ENCODE results near the gene ABHD12. TPM values are rescaled to one million over a fixed set of nuclear protein-coding genes. Genes with fewer than 3 reads are reported as not detected.
"Not testable (repeated sequence)": the region's sequence is repeated elsewhere in the genome, so short reads cannot be mapped to it uniquely, and the experiment has no call there.

ABHD12 gene
- total RNA-seq, 2 donors from 2014 or later, result 11.2 to 23.0 TPM

- no peak overlapping the region for H3K27ac Mint-ChIP-seq
- no peaks in the 10 kb centered on the region for H3K27me3 Mint-ChIP-seq
Observed at GRCh38 chr20:25273541-25274358, 116.9 kb downstream of the ABHD12 start.

GRCh38 chr20:25273046-25273445, 117.6 kb downstream of the ABHD12 start:
- Mint-ChIP-seq H3K36me3 (ENCODE audit: low read depth) (peaks cover 60% of the 10 kb centered on the region), H3K4me3 (no peak overlapping the region), H3K27ac (no peak overlapping the region), H3K27me3 (no peaks in the 10 kb centered on the region), H3K4me1 (no peaks in the 10 kb centered on the region), H3K9me3 (no peaks in the 10 kb centered on the region)
- no peak for ATAC-seq (replicated peaks)

More at GRCh38 chr20:25273541-25274358, 116.9 kb downstream of the ABHD12 start:
- H3K9me3 Mint-ChIP-seq, result no peaks in the 10 kb centered on the region
- no peak overlapping the region for H3K4me3 Mint-ChIP-seq
- no peaks in the 10 kb centered on the region for H3K4me1 Mint-ChIP-seq
- H3K36me3 Mint-ChIP-seq (ENCODE audit: low read depth), result peaks cover 59% of the 10 kb centered on the region
- no peak for ATAC-seq (replicated peaks)

GRCh38 chr20:25272223-25273000, 118.2 kb downstream of the ABHD12 start:
- ATAC-seq (replicated peaks), result no peak
- H3K4me3 Mint-ChIP-seq, result no peak overlapping the region
- no peaks in the 10 kb centered on the region for H3K27me3 Mint-ChIP-seq
- no peak overlapping the region for H3K27ac Mint-ChIP-seq
- no peaks in the 10 kb centered on the region for H3K9me3 Mint-ChIP-seq
- H3K36me3 Mint-ChIP-seq (ENCODE audit: low read depth), result peaks cover 54% of the 10 kb centered on the region
- H3K4me1 Mint-ChIP-seq, result no peaks in the 10 kb centered on the region

- H3K4me1 Mint-ChIP-seq, result no peaks in the 10 kb centered on the region
- H3K36me3 Mint-ChIP-seq (ENCODE audit: low read depth), result peaks cover 51% of the 10 kb centered on the region
- no peak overlapping the region for H3K27ac Mint-ChIP-seq
- H3K27me3 Mint-ChIP-seq, result no peaks in the 10 kb centered on the region
- no peak overlapping the region for H3K4me3 Mint-ChIP-seq
- no peaks in the 10 kb centered on the region for H3K9me3 Mint-ChIP-seq
- no peak for ATAC-seq (replicated peaks)
Observed at GRCh38 chr20:25271486-25272222, 119.0 kb downstream of the ABHD12 start.

GRCh38 chr20:25270829-25271251, 119.8 kb downstream of the ABHD12 start:
- no peak overlapping the region for H3K27ac Mint-ChIP-seq
- no peak overlapping the region for H3K4me3 Mint-ChIP-seq
- H3K36me3 Mint-ChIP-seq (ENCODE audit: low read depth), result peaks cover 51% of the 10 kb centered on the region
- ATAC-seq (replicated peaks), result no peak
- no peaks in the 10 kb centered on the region for H3K27me3 Mint-ChIP-seq
- H3K9me3 Mint-ChIP-seq, result no peaks in the 10 kb centered on the region
- H3K4me1 Mint-ChIP-seq, result no peaks in the 10 kb centered on the region

- peaks cover 42% of the 10 kb centered on the region for H3K36me3 Mint-ChIP-seq (ENCODE audit: low read depth)
- H3K4me3 Mint-ChIP-seq, result no peak overlapping the region
- H3K27me3 Mint-ChIP-seq, result no peaks in the 10 kb centered on the region
- no peaks in the 10 kb centered on the region for H3K4me1 Mint-ChIP-seq
- ATAC-seq (replicated peaks), result no peak
- no peaks in the 10 kb centered on the region for H3K9me3 Mint-ChIP-seq
- H3K27ac Mint-ChIP-seq, result peak overlapping the region; percentile 59
Observed at GRCh38 chr20:25269833-25270170, 120.8 kb downstream of the ABHD12 start.

GRCh38 chr20:25269057-25269832, 121.4 kb downstream of the ABHD12 start:
- Mint-ChIP-seq H3K4me3 (no peak overlapping the region), H3K4me1 (no peaks in the 10 kb centered on the region), H3K27ac (peak overlapping the region; percentile 59), H3K27me3 (no peaks in the 10 kb centered on the region), H3K36me3 (ENCODE audit: low read depth) (peaks cover 40% of the 10 kb centered on the region), H3K9me3 (no peaks in the 10 kb centered on the region)
- no peak for ATAC-seq (replicated peaks)

- H3K36me3 Mint-ChIP-seq (ENCODE audit: low read depth), result peaks cover 35% of the 10 kb centered on the region
- ATAC-seq (replicated peaks); H3K9me3 Mint-ChIP-seq; H3K27ac Mint-ChIP-seq; H3K4me1 Mint-ChIP-seq; H3K4me3 Mint-ChIP-seq; H3K27me3 Mint-ChIP-seq: not testable (repeated sequence)
Observed at GRCh38 chr20:25260770-25261437, 129.7 kb downstream of the ABHD12 start.

- ATAC-seq (replicated peaks), result no peak
- no peaks in the 10 kb centered on the region for H3K4me1 Mint-ChIP-seq
- peaks cover 35% of the 10 kb centered on the region for H3K36me3 Mint-ChIP-seq (ENCODE audit: low read depth)
- no peaks in the 10 kb centered on the region for H3K27me3 Mint-ChIP-seq
- H3K27ac Mint-ChIP-seq, result no peak overlapping the region
- H3K4me3 Mint-ChIP-seq, result no peak overlapping the region
- no peaks in the 10 kb centered on the region for H3K9me3 Mint-ChIP-seq
Observed at GRCh38 chr20:25259788-25260254, 130.8 kb downstream of the ABHD12 start.

- H3K27me3 Mint-ChIP-seq, result no peaks in the 10 kb centered on the region
- H3K27ac Mint-ChIP-seq, result no peak overlapping the region
- H3K9me3 Mint-ChIP-seq, result no peaks in the 10 kb centered on the region
- no peak for ATAC-seq (replicated peaks)
- H3K4me3 Mint-ChIP-seq, result no peak overlapping the region
- peaks cover 35% of the 10 kb centered on the region for H3K36me3 Mint-ChIP-seq (ENCODE audit: low read depth)
- no peaks in the 10 kb centered on the region for H3K4me1 Mint-ChIP-seq
Observed at GRCh38 chr20:25259358-25259757, 131.3 kb downstream of the ABHD12 start.

- Mint-ChIP-seq H3K27me3 (no peaks in the 10 kb centered on the region), H3K36me3 (ENCODE audit: low read depth) (peaks cover 35% of the 10 kb centered on the region), H3K4me1 (no peaks in the 10 kb centered on the region), H3K27ac (no peak overlapping the region), H3K9me3 (no peaks in the 10 kb centered on the region), H3K4me3 (no peak overlapping the region)
- ATAC-seq (replicated peaks), result no peak
Observed at GRCh38 chr20:25258828-25259227, 131.8 kb downstream of the ABHD12 start.

- no peaks in the 10 kb centered on the region for H3K9me3 Mint-ChIP-seq
- no peak for ATAC-seq (replicated peaks)
- H3K4me1 Mint-ChIP-seq, result no peaks in the 10 kb centered on the region
- no peaks in the 10 kb centered on the region for H3K27me3 Mint-ChIP-seq
- H3K27ac Mint-ChIP-seq, result no peak overlapping the region
- H3K36me3 Mint-ChIP-seq (ENCODE audit: low read depth), result peaks cover 35% of the 10 kb centered on the region
- no peak overlapping the region for H3K4me3 Mint-ChIP-seq
Observed at GRCh38 chr20:25258476-25258805, 132.2 kb downstream of the ABHD12 start.

- no peaks in the 10 kb centered on the region for H3K9me3 Mint-ChIP-seq
- no peak for ATAC-seq (replicated peaks)
- no peak overlapping the region for H3K27ac Mint-ChIP-seq
- peaks cover 35% of the 10 kb centered on the region for H3K36me3 Mint-ChIP-seq (ENCODE audit: low read depth)
- no peak overlapping the region for H3K4me3 Mint-ChIP-seq
- no peaks in the 10 kb centered on the region for H3K27me3 Mint-ChIP-seq
- H3K4me1 Mint-ChIP-seq, result no peaks in the 10 kb centered on the region
Observed at GRCh38 chr20:25257756-25258475, 132.7 kb downstream of the ABHD12 start.
